ENCODE measurements around the gene ATP2C2.

GRCh38 chr16:84324434-84325262, 43.7 kb upstream of the ATP2C2 start:
- TF ChIP-seq REST (IDR thresholded peaks at IDR 0.05; ENCODE audit: insufficient read depth in 1 of 2, low read depth in 2 of 2, low read length in 2 of 2) (no peak), TAF1 (IDR thresholded peaks at IDR 0.05; ENCODE audit: borderline replicate concordance, insufficient read depth, low read length) (no peak)

All from PFSK-1 (cell line).